ENCODE data around the gene POLE4.

POLE4 gene

DNA sequence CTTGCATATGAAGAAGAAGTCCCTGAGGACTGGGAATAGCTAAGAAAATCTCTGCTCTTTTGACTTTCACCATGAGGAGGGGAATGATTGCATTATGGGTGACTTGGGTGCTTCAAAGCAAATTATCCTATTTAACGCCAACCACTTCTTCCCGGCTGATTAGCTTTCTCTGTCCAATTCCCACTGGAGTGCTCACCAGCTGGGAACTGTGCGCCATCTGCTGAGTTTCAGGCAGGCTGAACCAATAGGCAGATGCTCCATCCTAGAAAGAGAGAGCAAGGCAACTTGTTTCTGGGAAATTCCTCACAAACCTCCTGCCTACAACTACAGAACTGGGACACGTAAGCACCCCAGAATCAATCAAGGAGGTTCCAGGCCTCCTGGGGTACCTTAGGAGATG lies 49.4 kb downstream of the POLE4 start:
- H2AFZ ChIP-seq (ENCODE audit: low read depth), result no peak overlapping the region
- H3K36me3 ChIP-seq (ENCODE audit: insufficient read depth), result no peaks in the 10 kb centered on the region
- TF ChIP-seq, protein P1, sequence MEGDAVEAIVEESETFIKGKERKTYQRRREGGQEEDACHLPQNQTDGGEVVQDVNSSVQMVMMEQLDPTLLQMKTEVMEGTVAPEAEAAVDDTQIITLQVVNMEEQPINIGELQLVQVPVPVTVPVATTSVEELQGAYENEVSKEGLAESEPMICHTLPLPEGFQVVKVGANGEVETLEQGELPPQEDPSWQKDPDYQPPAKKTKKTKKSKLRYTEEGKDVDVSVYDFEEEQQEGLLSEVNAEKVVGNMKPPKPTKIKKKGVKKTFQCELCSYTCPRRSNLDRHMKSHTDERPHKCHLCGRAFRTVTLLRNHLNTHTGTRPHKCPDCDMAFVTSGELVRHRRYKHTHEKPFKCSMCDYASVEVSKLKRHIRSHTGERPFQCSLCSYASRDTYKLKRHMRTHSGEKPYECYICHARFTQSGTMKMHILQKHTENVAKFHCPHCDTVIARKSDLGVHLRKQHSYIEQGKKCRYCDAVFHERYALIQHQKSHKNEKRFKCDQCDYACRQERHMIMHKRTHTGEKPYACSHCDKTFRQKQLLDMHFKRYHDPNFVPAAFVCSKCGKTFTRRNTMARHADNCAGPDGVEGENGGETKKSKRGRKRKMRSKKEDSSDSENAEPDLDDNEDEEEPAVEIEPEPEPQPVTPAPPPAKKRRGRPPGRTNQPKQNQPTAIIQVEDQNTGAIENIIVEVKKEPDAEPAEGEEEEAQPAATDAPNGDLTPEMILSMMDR (conservative IDR thresholded peaks at IDR 0.05; ENCODE audit: low read depth, low read length), result no peak

GRCh38 chr2:75010571-75010970 lies 52.1 kb downstream of the POLE4 start:
- Histone ChIP-seq H3K4me2 (no peak overlapping the region), H3K36me3 (ENCODE audit: insufficient read depth) (no peaks in the 10 kb centered on the region), H3K27me3 (ENCODE audit: insufficient read depth, low read depth) (no peaks in the 10 kb centered on the region), H3K9ac (no peak overlapping the region), H3K4me1 (ENCODE audit: low read depth, poor library complexity, severe bottlenecking) (no peaks in the 10 kb centered on the region), H3K4me3 (IDR thresholded peaks at IDR 0.05; ENCODE audit: insufficient read depth, low read depth, low read length) (no peak overlapping the region), H2AFZ (ENCODE audit: low read depth) (no peak overlapping the region), H3K79me2 (ENCODE audit: insufficient read depth, low read depth) (no peaks in the 10 kb centered on the region), H3K27ac (no peak overlapping the region), H4K20me1 (ENCODE audit: insufficient read depth) (no peaks in the 10 kb centered on the region)
- TF ChIP-seq, protein P1 (conservative IDR thresholded peaks at IDR 0.05; ENCODE audit: low read depth, low read length), result no peak

More for the DNA sequence above, 49.4 kb downstream of the POLE4 start:
- H3K9ac ChIP-seq, result no peak overlapping the region
- no peak overlapping the region for H3K4me3 ChIP-seq (IDR thresholded peaks at IDR 0.05; ENCODE audit: insufficient read depth, low read depth, low read length)
- H3K4me1 ChIP-seq (ENCODE audit: low read depth, poor library complexity, severe bottlenecking), result no peaks in the 10 kb centered on the region
- no peaks in the 10 kb centered on the region for H3K79me2 ChIP-seq (ENCODE audit: insufficient read depth, low read depth)
- no peaks in the 10 kb centered on the region for H3K27me3 ChIP-seq (ENCODE audit: insufficient read depth, low read depth)
- H3K4me2 ChIP-seq, result no peak overlapping the region
- H4K20me1 ChIP-seq (ENCODE audit: insufficient read depth), result no peaks in the 10 kb centered on the region
- no peak overlapping the region for H3K27ac ChIP-seq

GRCh38 chr2:75012080-75012479 lies 53.6 kb downstream of the POLE4 start:
- Histone ChIP-seq H3K4me1 (ENCODE audit: low read depth, poor library complexity, severe bottlenecking) (no peaks in the 10 kb centered on the region), H4K20me1 (ENCODE audit: insufficient read depth) (no peaks in the 10 kb centered on the region), H3K27me3 (ENCODE audit: insufficient read depth, low read depth) (no peaks in the 10 kb centered on the region), H3K36me3 (ENCODE audit: insufficient read depth) (no peaks in the 10 kb centered on the region), H3K4me3 (IDR thresholded peaks at IDR 0.05; ENCODE audit: insufficient read depth, low read depth, low read length) (no peak overlapping the region), H3K9ac (no peak overlapping the region), H3K27ac (no peak overlapping the region), H3K4me2 (no peak overlapping the region), H2AFZ (ENCODE audit: low read depth) (no peak overlapping the region), H3K79me2 (ENCODE audit: insufficient read depth, low read depth) (no peaks in the 10 kb centered on the region)
- TF ChIP-seq, protein P1 (conservative IDR thresholded peaks at IDR 0.05; ENCODE audit: low read depth, low read length), result no peak

GRCh38 chr2:75018162-75018561 lies 59.7 kb downstream of the POLE4 start:
- no peak overlapping the region for H3K9ac ChIP-seq
- H3K79me2 ChIP-seq (ENCODE audit: insufficient read depth, low read depth), result no peaks in the 10 kb centered on the region
- no peak overlapping the region for H2AFZ ChIP-seq (ENCODE audit: low read depth)
- no peaks in the 10 kb centered on the region for H4K20me1 ChIP-seq (ENCODE audit: insufficient read depth)
- no peak overlapping the region for H3K4me2 ChIP-seq
- H3K4me3 ChIP-seq (IDR thresholded peaks at IDR 0.05; ENCODE audit: insufficient read depth, low read depth, low read length), result no peak overlapping the region
- H3K27me3 ChIP-seq (ENCODE audit: insufficient read depth, low read depth), result no peaks in the 10 kb centered on the region
- H3K36me3 ChIP-seq (ENCODE audit: insufficient read depth), result no peaks in the 10 kb centered on the region
- no peaks in the 10 kb centered on the region for H3K4me1 ChIP-seq (ENCODE audit: low read depth, poor library complexity, severe bottlenecking)
- no peak overlapping the region for H3K27ac ChIP-seq
- TF ChIP-seq, protein P1 (conservative IDR thresholded peaks at IDR 0.05; ENCODE audit: low read depth, low read length), result no peak
